Neural cell (in vitro differentiated cells): Measurements from ENCODE around the gene SMAD5. TPM values are rescaled to one million over a fixed set of nuclear protein-coding genes. Genes with fewer than 3 reads are reported as not detected.

Experiments used
- H2AFZ ChIP-seq: fragments of 200-600, 300-800 bp; sonication (generic), shearing (Covaris generic); 2 replicates; pipeline ENCODE4 v1.6.0; 2014; ENCODE audit warnings: low read depth, mild to moderate bottlenecking, antibody characterized with exemption, low read length, moderate library complexity
- H3F3A ChIP-seq: fragments of 200-600 bp; shearing (Covaris generic); 2 replicates; pipeline ENCODE4 v1.6.1; 2016; ENCODE audit warnings: mild to moderate bottlenecking, moderate library complexity, mixed read lengths, antibody characterized with exemption, low read length; ENCODE audit not compliant: insufficient read depth, poor library complexity, severe bottlenecking
- H3K27ac ChIP-seq: fragments of 200-600, 300-800 bp; sonication (generic), shearing (Covaris generic); 2 replicates; pipeline ENCODE4 v1.5.1; 2014; ENCODE audit warnings: mild to moderate bottlenecking, low read length, moderate library complexity
- H3K27me3 ChIP-seq: fragments of 300-800, 200-600 bp; sonication (generic), shearing (Covaris generic); 2 replicates; pipeline ENCODE4 v1.6.0; 2014; ENCODE audit warnings: mild to moderate bottlenecking, low read depth, low read length, moderate library complexity; ENCODE audit not compliant: insufficient read depth
- H3K36me3 ChIP-seq: fragments of 300-800, 200-600 bp; sonication (generic), shearing (Covaris generic); 2 replicates; pipeline ENCODE4 v1.5.1; 2014; ENCODE audit warnings: mild to moderate bottlenecking, antibody characterized with exemption, low read length, moderate library complexity; ENCODE audit not compliant: insufficient read depth
- H3K4me2 ChIP-seq: fragments of 300-800, 200-600 bp; sonication (generic), shearing (Covaris generic); 2 replicates; pipeline ENCODE4 v1.6.0; 2014; ENCODE audit warnings: mild to moderate bottlenecking, low read length
- H3K4me3 ChIP-seq: fragments of 300-800, 200-600 bp; sonication (generic), shearing (Covaris generic); 2 replicates; pipeline ENCODE4 v1.5.1; 2014; ENCODE audit warnings: mild to moderate bottlenecking, low read length, moderate library complexity
- H3K79me2 ChIP-seq: fragments of 200-600 bp; shearing (Covaris generic); replicated peaks from 2 replicates; pipeline ENCODE4 v1.6.0; 2014; ENCODE audit warnings: mild to moderate bottlenecking, low read length, moderate library complexity; ENCODE audit not compliant: insufficient read depth
- H3K9ac ChIP-seq: fragments of 300-800, 200-600 bp; sonication (generic), shearing (Covaris generic); 2 replicates; pipeline ENCODE4 v1.6.1; 2016; ENCODE audit warnings: mild to moderate bottlenecking, low read length, mixed read lengths
- H3K9me2 ChIP-seq: fragments of 200-600 bp; shearing (Covaris generic); 2 replicates; pipeline ENCODE4 v1.6.1; 2016; ENCODE audit warnings: mild to moderate bottlenecking, low read length, mixed read lengths; ENCODE audit not compliant: insufficient read depth
- H3K9me3 ChIP-seq: fragments of 200-600, 300-800 bp; sonication (generic), shearing (Covaris generic); 2 replicates; pipeline ENCODE4 v1.6.1; 2016; ENCODE audit warnings: mild to moderate bottlenecking, mixed run types, low read length, moderate library complexity, mixed read lengths
- H4K20me1 ChIP-seq: fragments of 200-600 bp; shearing (Covaris generic); 2 replicates; pipeline ENCODE4 v1.6.1; 2016; ENCODE audit warnings: mild to moderate bottlenecking, mixed run types; ENCODE audit not compliant: insufficient read depth
- EP300 ChIP-seq: fragments of 450-650 bp; conservative IDR thresholded peaks from 2 replicates; pipeline ENCODE4 v1.6.1; 2014; ENCODE audit warnings: antibody characterized with exemption, mild to moderate bottlenecking, moderate library complexity; ENCODE audit not compliant: poor library complexity, severe bottlenecking
- EZH2 ChIP-seq: fragments of 200-600, 300-800 bp; shearing (Covaris generic), sonication (generic); IDR thresholded peaks from 2 replicates; pipeline ENCODE4 v1.6.1; 2014; ENCODE audit warnings: antibody characterized with exemption, low read length, borderline replicate concordance, mild to moderate bottlenecking; ENCODE audit not compliant: insufficient read depth, poor library complexity, severe bottlenecking
- MXI1 ChIP-seq: fragments of 450-650 bp; conservative IDR thresholded peaks from 2 replicates; pipeline ENCODE4 v1.6.1; 2014; ENCODE audit warnings: antibody characterized with exemption, mild to moderate bottlenecking; ENCODE audit not compliant: poor library complexity, severe bottlenecking
- POLR2AphosphoS5 ChIP-seq: IDR thresholded peaks from 2 replicates; pipeline ENCODE4 v1.6.1; 2012
- RAD21 ChIP-seq: fragments of 450-650 bp; conservative IDR thresholded peaks from 2 replicates; pipeline ENCODE4 v1.6.1; 2014; ENCODE audit warnings: antibody characterized with exemption, mild to moderate bottlenecking, moderate library complexity
- SMC3 ChIP-seq: fragments of 450-650 bp; conservative IDR thresholded peaks from 2 replicates; pipeline ENCODE4 v1.6.1; 2014; ENCODE audit warnings: antibody characterized with exemption, mild to moderate bottlenecking, moderate library complexity; ENCODE audit not compliant: poor library complexity
- TAF1 ChIP-seq: IDR thresholded peaks from 2 replicates; pipeline ENCODE4 v1.6.1; 2012; ENCODE audit warnings: low read depth
- polyA plus RNA-seq: library from polyadenylated mRNA; depleted of rRNA; stranded (reverse); fragments of >200 nt; gene quantifications from 2 replicates; pipeline ENCODE4 v1.2.3, GENCODE V29; 2014
- TF ChIP-seq, protein P1 (sequence below): fragments of 450-650 bp; IDR thresholded peaks from 2 replicates; pipeline ENCODE4 v1.5.1; 2014; ENCODE audit warnings: antibody characterized with exemption, mild to moderate bottlenecking, moderate library complexity; ENCODE audit not compliant: poor library complexity, severe bottlenecking
- TF ChIP-seq, protein P2 (sequence below): IDR thresholded peaks from 2 replicates; pipeline ENCODE4 v1.6.1; 2012; ENCODE audit warnings: borderline replicate concordance

Gene SMAD5
- polyA plus RNA-seq, 1 donor from 2014 or later, result 26.3 TPM

GRCh38 chr5:136146201-136146600, 13.6 kb downstream of the SMAD5 start:
- Histone ChIP-seq H3K9me3 (no peaks in the 10 kb centered on the region), H3K36me3 (no peaks in the 10 kb centered on the region), H2AFZ (no peak overlapping the region), H3K9ac (no peak overlapping the region), H3K9me2 (no peaks in the 10 kb centered on the region), H3K27ac (no peak overlapping the region), H3K79me2 (peaks cover 60% of the 10 kb centered on the region), H3K4me2 (no peak overlapping the region), H3K4me3 (no peak overlapping the region), H3F3A (no peaks in the 10 kb centered on the region), H3K27me3 (no peaks in the 10 kb centered on the region), H4K20me1 (no peaks in the 10 kb centered on the region)
- no peak for TF ChIP-seq SMC3
- no peak for TF ChIP-seq MXI1
- TF ChIP-seq POLR2AphosphoS5, result no peak
- TF ChIP-seq TAF1, result no peak
- TF ChIP-seq EZH2, result no peak
- TF ChIP-seq RAD21, result no peak
- TF ChIP-seq EP300, result no peak

DNA sequence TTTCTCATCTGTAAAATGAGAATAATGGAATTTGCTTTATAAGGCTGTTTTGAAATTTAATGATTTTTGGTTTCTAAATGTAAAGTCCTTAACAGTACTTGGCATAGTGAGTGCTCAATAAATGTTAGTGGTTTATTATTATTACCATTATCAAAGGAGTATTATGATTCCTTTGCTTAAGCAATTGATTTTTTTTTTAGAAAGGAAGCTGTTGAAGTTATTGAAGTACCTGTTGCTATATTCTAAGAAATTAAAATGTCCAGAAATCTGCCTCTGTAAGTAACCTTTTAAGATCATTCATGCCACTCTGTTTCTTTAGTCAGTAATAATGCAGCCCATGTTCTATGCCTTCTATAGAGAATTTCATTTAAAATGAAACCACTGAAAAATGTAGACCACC, 15.0 kb downstream of the SMAD5 start:
- H2AFZ ChIP-seq, result no peak overlapping the region

GRCh38 chr5:136149891-136150290, 17.2 kb downstream of the SMAD5 start:
- no peak overlapping the region for H3K4me2 ChIP-seq
- H3F3A ChIP-seq, result no peaks in the 10 kb centered on the region
- peaks cover 53% of the 10 kb centered on the region for H3K79me2 ChIP-seq
- no peaks in the 10 kb centered on the region for H3K27me3 ChIP-seq
- H3K9me2 ChIP-seq, result no peaks in the 10 kb centered on the region
- no peak overlapping the region for H2AFZ ChIP-seq
- H4K20me1 ChIP-seq, result no peaks in the 10 kb centered on the region
- no peaks in the 10 kb centered on the region for H3K9me3 ChIP-seq
- H3K36me3 ChIP-seq, result peaks cover 5% of the 10 kb centered on the region
- H3K27ac ChIP-seq, result no peak overlapping the region
- H3K4me3 ChIP-seq, result no peak overlapping the region
- H3K9ac ChIP-seq, result no peak overlapping the region
- TF ChIP-seq, protein P1, sequence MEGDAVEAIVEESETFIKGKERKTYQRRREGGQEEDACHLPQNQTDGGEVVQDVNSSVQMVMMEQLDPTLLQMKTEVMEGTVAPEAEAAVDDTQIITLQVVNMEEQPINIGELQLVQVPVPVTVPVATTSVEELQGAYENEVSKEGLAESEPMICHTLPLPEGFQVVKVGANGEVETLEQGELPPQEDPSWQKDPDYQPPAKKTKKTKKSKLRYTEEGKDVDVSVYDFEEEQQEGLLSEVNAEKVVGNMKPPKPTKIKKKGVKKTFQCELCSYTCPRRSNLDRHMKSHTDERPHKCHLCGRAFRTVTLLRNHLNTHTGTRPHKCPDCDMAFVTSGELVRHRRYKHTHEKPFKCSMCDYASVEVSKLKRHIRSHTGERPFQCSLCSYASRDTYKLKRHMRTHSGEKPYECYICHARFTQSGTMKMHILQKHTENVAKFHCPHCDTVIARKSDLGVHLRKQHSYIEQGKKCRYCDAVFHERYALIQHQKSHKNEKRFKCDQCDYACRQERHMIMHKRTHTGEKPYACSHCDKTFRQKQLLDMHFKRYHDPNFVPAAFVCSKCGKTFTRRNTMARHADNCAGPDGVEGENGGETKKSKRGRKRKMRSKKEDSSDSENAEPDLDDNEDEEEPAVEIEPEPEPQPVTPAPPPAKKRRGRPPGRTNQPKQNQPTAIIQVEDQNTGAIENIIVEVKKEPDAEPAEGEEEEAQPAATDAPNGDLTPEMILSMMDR, result no peak
- no peak for TF ChIP-seq RAD21
- TF ChIP-seq SMC3, result no peak
- TF ChIP-seq POLR2AphosphoS5, result no peak
- TF ChIP-seq MXI1, result no peak
- TF ChIP-seq EZH2, result no peak
- TF ChIP-seq EP300, result no peak
- TF ChIP-seq, protein P2, sequence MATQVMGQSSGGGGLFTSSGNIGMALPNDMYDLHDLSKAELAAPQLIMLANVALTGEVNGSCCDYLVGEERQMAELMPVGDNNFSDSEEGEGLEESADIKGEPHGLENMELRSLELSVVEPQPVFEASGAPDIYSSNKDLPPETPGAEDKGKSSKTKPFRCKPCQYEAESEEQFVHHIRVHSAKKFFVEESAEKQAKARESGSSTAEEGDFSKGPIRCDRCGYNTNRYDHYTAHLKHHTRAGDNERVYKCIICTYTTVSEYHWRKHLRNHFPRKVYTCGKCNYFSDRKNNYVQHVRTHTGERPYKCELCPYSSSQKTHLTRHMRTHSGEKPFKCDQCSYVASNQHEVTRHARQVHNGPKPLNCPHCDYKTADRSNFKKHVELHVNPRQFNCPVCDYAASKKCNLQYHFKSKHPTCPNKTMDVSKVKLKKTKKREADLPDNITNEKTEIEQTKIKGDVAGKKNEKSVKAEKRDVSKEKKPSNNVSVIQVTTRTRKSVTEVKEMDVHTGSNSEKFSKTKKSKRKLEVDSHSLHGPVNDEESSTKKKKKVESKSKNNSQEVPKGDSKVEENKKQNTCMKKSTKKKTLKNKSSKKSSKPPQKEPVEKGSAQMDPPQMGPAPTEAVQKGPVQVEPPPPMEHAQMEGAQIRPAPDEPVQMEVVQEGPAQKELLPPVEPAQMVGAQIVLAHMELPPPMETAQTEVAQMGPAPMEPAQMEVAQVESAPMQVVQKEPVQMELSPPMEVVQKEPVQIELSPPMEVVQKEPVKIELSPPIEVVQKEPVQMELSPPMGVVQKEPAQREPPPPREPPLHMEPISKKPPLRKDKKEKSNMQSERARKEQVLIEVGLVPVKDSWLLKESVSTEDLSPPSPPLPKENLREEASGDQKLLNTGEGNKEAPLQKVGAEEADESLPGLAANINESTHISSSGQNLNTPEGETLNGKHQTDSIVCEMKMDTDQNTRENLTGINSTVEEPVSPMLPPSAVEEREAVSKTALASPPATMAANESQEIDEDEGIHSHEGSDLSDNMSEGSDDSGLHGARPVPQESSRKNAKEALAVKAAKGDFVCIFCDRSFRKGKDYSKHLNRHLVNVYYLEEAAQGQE, result no peak
- TF ChIP-seq TAF1, result no peak

More for the DNA sequence above, 15.0 kb downstream of the SMAD5 start:
- Histone ChIP-seq H3K9ac (no peak overlapping the region), H3K27me3 (no peaks in the 10 kb centered on the region), H3K9me2 (no peaks in the 10 kb centered on the region), H3K79me2 (peaks cover 66% of the 10 kb centered on the region), H3K9me3 (no peaks in the 10 kb centered on the region), H3K4me3 (no peak overlapping the region), H4K20me1 (no peaks in the 10 kb centered on the region), H3K4me2 (no peak overlapping the region), H3K36me3 (peaks cover 5% of the 10 kb centered on the region), H3K27ac (no peak overlapping the region), H3F3A (no peaks in the 10 kb centered on the region)
- TF ChIP-seq POLR2AphosphoS5, result no peak
- TF ChIP-seq RAD21, result no peak
- no peak for TF ChIP-seq TAF1
- TF ChIP-seq, protein P1, result no peak
- TF ChIP-seq SMC3, result no peak
- no peak for TF ChIP-seq MXI1
- no peak for TF ChIP-seq EZH2
